SK-N-SH (cell line): ENCODE data around the gene KBTBD2. TPM values are rescaled to one million over a fixed set of nuclear protein-coding genes. Genes with fewer than 3 reads are reported as not detected.

Experiments
- CTCF ChIA-PET: fragments of 300-600, 350-600 bp; formaldehyde crosslinking; extraction: SDS; loops from one replicate; lab custom pipeline; 2021; lab: Yijun Ruan, JAX
- POLR2A ChIA-PET: fragments of 350-600 bp; sonication (Branson Sonifier 250); formaldehyde crosslinking; extraction: SDS; loops from one replicate; lab custom pipeline; 2020; ENCODE audit warnings: antibody characterized with exemption, inconsistent platforms; lab: Yijun Ruan, JAX
- DNase-seq: peaks from one replicate; pipeline ENCODE4 v3.0.0; 2012
- H2AFZ ChIP-seq: fragments of 200-600 bp; sonication (generic); 2 replicates; pipeline ENCODE4 v1.8.1; 2016; ENCODE audit warnings: antibody characterized with exemption, mild to moderate bottlenecking, low read depth
- H3F3A ChIP-seq: fragments of 200-600 bp; sonication (generic); replicated peaks from 2 replicates; pipeline ENCODE3; 2016; ENCODE audit warnings: antibody characterized with exemption, mild to moderate bottlenecking; ENCODE audit not compliant: insufficient read depth
- H3K27ac ChIP-seq, 2 experiments: fragments of 200-500 bp in 1 of 2; fragments of 200-600 bp in 1 of 2; sonication (Bioruptor generic) in 1 of 2; sonication (generic), shearing (Covaris generic) in 1 of 2; 2 replicates each; pipeline versions ENCODE4 v1.5.1 to v1.6.1; 2014 to 2016; ENCODE audit warnings: low read depth in 2 of 2, inconsistent platforms in 1 of 2, low read length in 1 of 2, mild to moderate bottlenecking in 1 of 2, mixed read lengths in 1 of 2
- H3K27me3 ChIP-seq: fragments of 200-600 bp; sonication (generic), shearing (Covaris generic); 2 replicates; pipeline ENCODE4 v1.6.1; 2016; ENCODE audit warnings: mixed run types; ENCODE audit not compliant: insufficient read depth
- H3K36me3 ChIP-seq, 2 experiments: fragments of 200-500 bp in 1 of 2; fragments of 200-600 bp in 1 of 2; sonication (Bioruptor generic) in 1 of 2; sonication (generic) in 1 of 2; replicated peaks in 1 of 2; 2 replicates each; pipeline versions ENCODE3 to v1.5.1; 2014 to 2016; ENCODE audit warnings: low read length in 1 of 2, mild to moderate bottlenecking in 1 of 2; ENCODE audit not compliant: insufficient read depth in 2 of 2, control insufficient read depth in 1 of 2
- H3K4me1 ChIP-seq, 2 experiments: fragments of 200-500 bp in 1 of 2; fragments of 200-600 bp in 1 of 2; sonication (Bioruptor generic) in 1 of 2; sonication (generic), shearing (Covaris generic) in 1 of 2; 2 replicates each; pipeline versions ENCODE4 v1.5.1 to v1.6.1; 2014 to 2016; ENCODE audit warnings: low read depth in 1 of 2, low read length in 1 of 2, mixed run types in 1 of 2; ENCODE audit not compliant: insufficient read depth in 2 of 2, control insufficient read depth in 1 of 2
- H3K4me2 ChIP-seq: fragments of 200-600 bp; sonication (generic), shearing (Covaris generic); 2 replicates; pipeline ENCODE4 v1.6.1; 2017; ENCODE audit warnings: mixed run types
- H3K4me3 ChIP-seq, 2 experiments: fragments of 200-500 bp in 1 of 2; fragments of 200-600 bp in 1 of 2; sonication (Bioruptor generic) in 1 of 2; sonication (generic), shearing (Covaris generic) in 1 of 2; 2 replicates each; pipeline versions ENCODE4 v1.5.1 to v1.8.1; 2014 to 2016; ENCODE audit warnings: low read depth in 2 of 2, inconsistent platforms in 1 of 2, low read length in 1 of 2, mild to moderate bottlenecking in 1 of 2, mixed read lengths in 1 of 2, moderate library complexity in 1 of 2
- H3K79me2 ChIP-seq: fragments of 200-600 bp; sonication (generic); 2 replicates; pipeline ENCODE4 v1.8.1; 2017; ENCODE audit warnings: mild to moderate bottlenecking; ENCODE audit not compliant: insufficient read depth
- H3K9ac ChIP-seq: fragments of 200-600 bp; sonication (generic); 2 replicates; pipeline ENCODE4 v1.6.1; 2017; ENCODE audit warnings: mixed run types
- H3K9me2 ChIP-seq: fragments of 200-600 bp; sonication (generic); 2 replicates; pipeline ENCODE4 v1.6.1; 2017; ENCODE audit warnings: mixed run types
- H3K9me3 ChIP-seq: fragments of 200-600 bp; sonication (generic); 2 replicates; pipeline ENCODE4 v1.6.1; 2017; ENCODE audit warnings: mixed run types, mild to moderate bottlenecking, moderate library complexity
- H4K20me1 ChIP-seq: fragments of 200-600 bp; sonication (generic); 2 replicates; pipeline ENCODE4 v1.6.1; 2017; ENCODE audit warnings: mild to moderate bottlenecking, mixed run types; ENCODE audit not compliant: insufficient read depth
- EZH2phosphoT487 ChIP-seq: fragments of 200-600 bp; sonication (generic); IDR thresholded peaks from 2 replicates; pipeline ENCODE4 v1.6.1; 2017; ENCODE audit warnings: low read depth, mixed run types, mild to moderate bottlenecking, antibody characterized with exemption, moderate library complexity, borderline replicate concordance
- FOXJ3 ChIP-seq: sonication (generic); formaldehyde crosslinking; IDR thresholded peaks from 2 replicates; pipeline ENCODE4 v1.5.1; 2020; ENCODE audit warnings: mild to moderate bottlenecking, missing genetic modification reagents
- JUND ChIP-seq: IDR thresholded peaks from 2 replicates; pipeline ENCODE4 v1.4.0; 2012
- NFIC ChIP-seq: IDR thresholded peaks from 2 replicates; pipeline ENCODE4 v1.4.0; 2012; ENCODE audit warnings: borderline replicate concordance
- SIN3A ChIP-seq: IDR thresholded peaks from 2 replicates; pipeline ENCODE4 v1.6.1; 2012; ENCODE audit warnings: low read depth, mild to moderate bottlenecking, low read length, moderate library complexity, borderline replicate concordance
- SMC3 ChIP-seq: IDR thresholded peaks from 2 replicates; pipeline ENCODE4 v1.6.1; 2012; ENCODE audit warnings: low read depth, low read length, improper control_type of control experiment
- TAF1 ChIP-seq: IDR thresholded peaks from 2 replicates; pipeline ENCODE4 v1.6.1; 2012; ENCODE audit warnings: low read depth, mild to moderate bottlenecking, low read length, moderate library complexity, borderline replicate concordance
- TEAD4 ChIP-seq: IDR thresholded peaks from 2 replicates; pipeline ENCODE4 v1.4.0; 2012; ENCODE audit warnings: mild to moderate bottlenecking, borderline replicate concordance; ENCODE audit not compliant: insufficient read depth
- USF1 ChIP-seq: IDR thresholded peaks from 2 replicates; pipeline ENCODE4 v1.4.0; 2012; ENCODE audit warnings: low read depth, borderline replicate concordance
- ZBTB33 ChIP-seq: IDR thresholded peaks from 2 replicates; pipeline ENCODE4 v1.4.0; 2012; ENCODE audit warnings: low read depth, borderline replicate concordance
- WGBS: methylation state at CpG from one replicate; pipeline ENCODE4 v1.1.6; 2017; ENCODE audit warnings: low lambda C conversion rate; 5-methylcytosine and 5-hydroxymethylcytosine counted together
- polyA plus RNA-seq, 3 experiments: library from polyadenylated mRNA; depleted of rRNA; stranded (reverse); fragments of >200 nt; gene quantifications; 2 replicates each; pipeline ENCODE4 v1.2.3, GENCODE V29; 2012
- TF ChIP-seq, protein P1 (sequence below): IDR thresholded peaks from 2 replicates; pipeline ENCODE4; 2012
- TF ChIP-seq, protein P2 (sequence below): IDR thresholded peaks from 2 replicates; pipeline ENCODE4 v1.4.0; 2012; ENCODE audit warnings: low read depth
- TF ChIP-seq, protein P3 (sequence below): IDR thresholded peaks from 2 replicates; pipeline ENCODE4 v1.6.1; 2012; ENCODE audit warnings: mild to moderate bottlenecking, low read depth, low read length, moderate library complexity

KBTBD2 gene
- polyA plus RNA-seq, 1 of the 3 experiments (the other 2 are of a cell fraction): 23.6 TPM

- CTCF ChIA-PET: interaction anchor here (0.6 to 1.2 kb wide), 2 partner anchors 8 to 221 kb away, joined by 3 read pairs; no protein-coding TSS in a partner anchor
- TF ChIP-seq ZBTB33: no peak
- TF ChIP-seq TAF1: no peak
- TF ChIP-seq, protein P1, sequence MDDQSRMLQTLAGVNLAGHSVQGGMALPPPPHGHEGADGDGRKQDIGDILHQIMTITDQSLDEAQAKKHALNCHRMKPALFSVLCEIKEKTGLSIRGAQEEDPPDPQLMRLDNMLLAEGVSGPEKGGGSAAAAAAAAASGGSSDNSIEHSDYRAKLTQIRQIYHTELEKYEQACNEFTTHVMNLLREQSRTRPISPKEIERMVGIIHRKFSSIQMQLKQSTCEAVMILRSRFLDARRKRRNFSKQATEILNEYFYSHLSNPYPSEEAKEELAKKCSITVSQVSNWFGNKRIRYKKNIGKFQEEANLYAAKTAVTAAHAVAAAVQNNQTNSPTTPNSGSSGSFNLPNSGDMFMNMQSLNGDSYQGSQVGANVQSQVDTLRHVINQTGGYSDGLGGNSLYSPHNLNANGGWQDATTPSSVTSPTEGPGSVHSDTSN: no peak
- no peak for TF ChIP-seq EZH2phosphoT487
- TF ChIP-seq JUND: no peak
- TF ChIP-seq, protein P2, sequence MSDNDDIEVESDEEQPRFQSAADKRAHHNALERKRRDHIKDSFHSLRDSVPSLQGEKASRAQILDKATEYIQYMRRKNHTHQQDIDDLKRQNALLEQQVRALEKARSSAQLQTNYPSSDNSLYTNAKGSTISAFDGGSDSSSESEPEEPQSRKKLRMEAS: no peak
- no peak for TF ChIP-seq NFIC
- no peak for TF ChIP-seq SMC3
- TF ChIP-seq, protein P3, sequence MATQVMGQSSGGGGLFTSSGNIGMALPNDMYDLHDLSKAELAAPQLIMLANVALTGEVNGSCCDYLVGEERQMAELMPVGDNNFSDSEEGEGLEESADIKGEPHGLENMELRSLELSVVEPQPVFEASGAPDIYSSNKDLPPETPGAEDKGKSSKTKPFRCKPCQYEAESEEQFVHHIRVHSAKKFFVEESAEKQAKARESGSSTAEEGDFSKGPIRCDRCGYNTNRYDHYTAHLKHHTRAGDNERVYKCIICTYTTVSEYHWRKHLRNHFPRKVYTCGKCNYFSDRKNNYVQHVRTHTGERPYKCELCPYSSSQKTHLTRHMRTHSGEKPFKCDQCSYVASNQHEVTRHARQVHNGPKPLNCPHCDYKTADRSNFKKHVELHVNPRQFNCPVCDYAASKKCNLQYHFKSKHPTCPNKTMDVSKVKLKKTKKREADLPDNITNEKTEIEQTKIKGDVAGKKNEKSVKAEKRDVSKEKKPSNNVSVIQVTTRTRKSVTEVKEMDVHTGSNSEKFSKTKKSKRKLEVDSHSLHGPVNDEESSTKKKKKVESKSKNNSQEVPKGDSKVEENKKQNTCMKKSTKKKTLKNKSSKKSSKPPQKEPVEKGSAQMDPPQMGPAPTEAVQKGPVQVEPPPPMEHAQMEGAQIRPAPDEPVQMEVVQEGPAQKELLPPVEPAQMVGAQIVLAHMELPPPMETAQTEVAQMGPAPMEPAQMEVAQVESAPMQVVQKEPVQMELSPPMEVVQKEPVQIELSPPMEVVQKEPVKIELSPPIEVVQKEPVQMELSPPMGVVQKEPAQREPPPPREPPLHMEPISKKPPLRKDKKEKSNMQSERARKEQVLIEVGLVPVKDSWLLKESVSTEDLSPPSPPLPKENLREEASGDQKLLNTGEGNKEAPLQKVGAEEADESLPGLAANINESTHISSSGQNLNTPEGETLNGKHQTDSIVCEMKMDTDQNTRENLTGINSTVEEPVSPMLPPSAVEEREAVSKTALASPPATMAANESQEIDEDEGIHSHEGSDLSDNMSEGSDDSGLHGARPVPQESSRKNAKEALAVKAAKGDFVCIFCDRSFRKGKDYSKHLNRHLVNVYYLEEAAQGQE: no peak
Observed at GRCh38 chr7:32914184-32914583, 22.6 kb upstream of the KBTBD2 start.

GRCh38 chr7:32910195-32910594 is 18.6 kb upstream of the KBTBD2 start:
- no peaks in the 10 kb centered on the region for H3K27me3 ChIP-seq
- H3K79me2 ChIP-seq: no peaks in the 10 kb centered on the region
- H3K27ac ChIP-seq: no peak overlapping the region
- H3K4me1 ChIP-seq: no peaks in the 10 kb centered on the region; a peak in 1 of 4 replicates
- TF ChIP-seq JUND: no peak
- no peak for TF ChIP-seq SIN3A
- TF ChIP-seq NFIC: no peak
- TF ChIP-seq ZBTB33: no peak
- no peak for TF ChIP-seq FOXJ3 (CRISPR knock-in tag)
- TF ChIP-seq USF1: no peak
- no peak for TF ChIP-seq TEAD4
- H3F3A ChIP-seq: no peaks in the 10 kb centered on the region
- POLR2A ChIA-PET: no interaction called here
- WGBS: 78% methylated on average over 1 of the region's 1 CpG
- no peaks in the 10 kb centered on the region for H3K9me3 ChIP-seq
- H4K20me1 ChIP-seq: no peaks in the 10 kb centered on the region
- no peaks in the 10 kb centered on the region for H3K9me2 ChIP-seq
- peaks cover 8 to 12% of the 10 kb centered on the region in 2 experiments for H3K36me3 ChIP-seq
- CTCF ChIA-PET: no interaction called here
- no peak overlapping the region for H2AFZ ChIP-seq
- no peak overlapping the region for H3K4me3 ChIP-seq
- DNase-seq: no peak
- H3K4me2 ChIP-seq: no peak overlapping the region
- H3K9ac ChIP-seq: no peak overlapping the region

More at GRCh38 chr7:32914184-32914583, 22.6 kb upstream of the KBTBD2 start:
- no peaks in the 10 kb centered on the region for H3K27me3 ChIP-seq
- WGBS: 92% methylated on average over 1 of the region's 1 CpG
- H3K9ac ChIP-seq: no peak overlapping the region
- no peaks in the 10 kb centered on the region for H3K9me3 ChIP-seq
- no peaks in the 10 kb centered on the region for H3K4me1 ChIP-seq
- peaks cover 35 to 43% of the 10 kb centered on the region in 2 experiments for H3K36me3 ChIP-seq
- H3K4me2 ChIP-seq: no peak overlapping the region
- no peaks in the 10 kb centered on the region for H3F3A ChIP-seq
- H4K20me1 ChIP-seq: no peaks in the 10 kb centered on the region
- H3K4me3 ChIP-seq: no peak overlapping the region
- no peaks in the 10 kb centered on the region for H3K9me2 ChIP-seq
- POLR2A ChIA-PET: no interaction called here
- no peak overlapping the region for H2AFZ ChIP-seq
- no peaks in the 10 kb centered on the region; the same call in 1 of the 2 replicates for H3K79me2 ChIP-seq
- DNase-seq: no peak
- no peak overlapping the region for H3K27ac ChIP-seq
